Hepatocyte (in vitro differentiated cells): ENCODE measurements around the gene FLT1. TPM values are rescaled to one million over a fixed set of nuclear protein-coding genes. Genes with fewer than 3 reads are reported as not detected.

Experiments
- DNase-seq: peaks from one replicate; pipeline ENCODE4 v3.0.0-alpha.2; 2016; ENCODE audit warnings: low spot score
- H2AFZ ChIP-seq: fragments of 200-600 bp; sonication (generic); 2 replicates; pipeline ENCODE4 v1.6.0; 2016; ENCODE audit warnings: antibody characterized with exemption, mild to moderate bottlenecking
- H3K27ac ChIP-seq: fragments of 200-600 bp; sonication (generic); 2 replicates; pipeline ENCODE4 v1.5.1; 2016; ENCODE audit warnings: mild to moderate bottlenecking
- H3K27me3 ChIP-seq: fragments of 200-600 bp; sonication (generic); 2 replicates; pipeline ENCODE4 v1.6.1; 2016
- H3K36me3 ChIP-seq: fragments of 200-600 bp; sonication (generic); replicated peaks from 2 replicates; pipeline ENCODE4 v1.5.1; 2016; ENCODE audit warnings: low read depth; ENCODE audit not compliant: insufficient read depth
- H3K4me1 ChIP-seq: fragments of 200-600 bp; sonication (generic); 2 replicates; pipeline ENCODE4 v1.5.1; 2016; ENCODE audit warnings: mild to moderate bottlenecking, moderate library complexity; ENCODE audit not compliant: insufficient read depth
- H3K4me2 ChIP-seq: fragments of 200-600 bp; sonication (generic); 2 replicates; pipeline ENCODE4 v1.6.0; 2016
- H3K4me3 ChIP-seq: fragments of 200-600 bp; sonication (generic); 2 replicates; pipeline ENCODE4 v1.5.1; 2016; ENCODE audit warnings: mild to moderate bottlenecking
- H3K79me2 ChIP-seq: fragments of 200-600 bp; sonication (generic); 2 replicates; pipeline ENCODE4 v1.6.0; 2017; ENCODE audit warnings: mild to moderate bottlenecking
- H3K9me2 ChIP-seq: fragments of 200-600 bp; sonication (generic); replicated peaks from 2 replicates; pipeline ENCODE4 v1.6.0; 2017; ENCODE audit warnings: mild to moderate bottlenecking; ENCODE audit not compliant: insufficient read depth
- H3K9me3 ChIP-seq: fragments of 200-600 bp; sonication (generic); 2 replicates; pipeline ENCODE4 v1.5.1; 2016; ENCODE audit warnings: low read depth, mild to moderate bottlenecking
- H4K20me1 ChIP-seq: fragments of 200-600 bp; sonication (generic); 2 replicates; pipeline ENCODE4 v1.6.0; 2016; ENCODE audit warnings: mild to moderate bottlenecking; ENCODE audit not compliant: insufficient read depth, poor library complexity, severe bottlenecking
- EZH2 ChIP-seq: fragments of 200-600 bp; sonication (generic); IDR thresholded peaks from 2 replicates; pipeline ENCODE4 v1.6.1; 2016; ENCODE audit warnings: antibody characterized with exemption, mild to moderate bottlenecking, borderline replicate concordance
- EZH2phosphoT487 ChIP-seq: fragments of 200-600 bp; sonication (generic); IDR thresholded peaks from one replicate; pipeline ENCODE4 v1.6.1; 2018; ENCODE audit warnings: antibody characterized with exemption, mild to moderate bottlenecking, low read depth, moderate library complexity; ENCODE audit not compliant: unreplicated experiment, severe bottlenecking
- WGBS: methylation state at CpG from one replicate; pipeline ENCODE4 v1.1.6; 2016; ENCODE audit warnings: low lambda C conversion rate; ENCODE audit errors: missing lambda C conversion rate; 5-methylcytosine and 5-hydroxymethylcytosine counted together
- polyA plus RNA-seq: library from polyadenylated mRNA; unstranded; fragments of >200 nt; fragmentation: Nextera tagmentation; extraction: Ambion mirVana; gene quantifications from 2 replicates; pipeline ENCODE4 v1.2.1, GENCODE V29; 2016
- total RNA-seq: library from RNA; depleted of rRNA; stranded (reverse); fragments of >200 nt; gene quantifications from 2 replicates; pipeline ENCODE4 v1.2.3, GENCODE V29; 2014
- TF ChIP-seq, protein P1 (sequence below): fragments of 200-600 bp; sonication (generic); IDR thresholded peaks from 2 replicates; pipeline ENCODE4 v1.5.1; 2016; ENCODE audit warnings: antibody characterized with exemption, mild to moderate bottlenecking; ENCODE audit not compliant: poor library complexity

Gene FLT1
- total and polyA plus RNA-seq, 2 experiments from 2014 or later: 30.4 to 40.1 TPM

DNA sequence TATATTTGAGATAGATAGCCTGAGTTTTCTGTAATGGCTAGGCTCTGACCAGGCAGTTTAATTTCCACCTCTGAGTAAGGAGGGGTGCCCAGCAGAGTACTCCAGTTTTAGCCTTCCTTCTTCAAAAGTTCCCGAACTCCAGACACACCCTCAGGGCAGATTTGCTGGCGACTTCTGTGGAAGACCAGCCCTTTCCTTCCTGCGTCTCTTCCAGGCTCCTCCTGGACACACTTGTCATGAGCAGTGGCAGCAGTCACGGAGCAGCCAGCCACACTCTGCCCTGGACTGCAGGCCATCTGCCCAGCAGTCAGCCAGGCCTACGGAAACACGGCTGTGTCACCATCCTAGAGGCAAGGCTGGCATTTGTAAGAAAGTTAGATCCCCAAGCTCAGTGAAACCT is 6.6 kb upstream of the FLT1 start:
- Histone ChIP-seq H2AFZ (no peak overlapping the region), H3K36me3 (no peaks in the 10 kb centered on the region), H3K4me2 (no peak overlapping the region), H3K9me2 (no peaks in the 10 kb centered on the region), H4K20me1 (no peaks in the 10 kb centered on the region), H3K4me3 (no peak overlapping the region), H3K27ac (no peak overlapping the region), H3K27me3 (peaks cover 18% of the 10 kb centered on the region), H3K4me1 (no peaks in the 10 kb centered on the region), H3K9me3 (no peaks in the 10 kb centered on the region), H3K79me2 (no peaks in the 10 kb centered on the region)
- TF ChIP-seq EZH2phosphoT487: no peak
- TF ChIP-seq, protein P1, sequence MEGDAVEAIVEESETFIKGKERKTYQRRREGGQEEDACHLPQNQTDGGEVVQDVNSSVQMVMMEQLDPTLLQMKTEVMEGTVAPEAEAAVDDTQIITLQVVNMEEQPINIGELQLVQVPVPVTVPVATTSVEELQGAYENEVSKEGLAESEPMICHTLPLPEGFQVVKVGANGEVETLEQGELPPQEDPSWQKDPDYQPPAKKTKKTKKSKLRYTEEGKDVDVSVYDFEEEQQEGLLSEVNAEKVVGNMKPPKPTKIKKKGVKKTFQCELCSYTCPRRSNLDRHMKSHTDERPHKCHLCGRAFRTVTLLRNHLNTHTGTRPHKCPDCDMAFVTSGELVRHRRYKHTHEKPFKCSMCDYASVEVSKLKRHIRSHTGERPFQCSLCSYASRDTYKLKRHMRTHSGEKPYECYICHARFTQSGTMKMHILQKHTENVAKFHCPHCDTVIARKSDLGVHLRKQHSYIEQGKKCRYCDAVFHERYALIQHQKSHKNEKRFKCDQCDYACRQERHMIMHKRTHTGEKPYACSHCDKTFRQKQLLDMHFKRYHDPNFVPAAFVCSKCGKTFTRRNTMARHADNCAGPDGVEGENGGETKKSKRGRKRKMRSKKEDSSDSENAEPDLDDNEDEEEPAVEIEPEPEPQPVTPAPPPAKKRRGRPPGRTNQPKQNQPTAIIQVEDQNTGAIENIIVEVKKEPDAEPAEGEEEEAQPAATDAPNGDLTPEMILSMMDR: no peak
- no peak for TF ChIP-seq EZH2
- no peak for DNase-seq
- WGBS: 70% methylated on average over 6 of the region's 6 CpGs

DNA sequence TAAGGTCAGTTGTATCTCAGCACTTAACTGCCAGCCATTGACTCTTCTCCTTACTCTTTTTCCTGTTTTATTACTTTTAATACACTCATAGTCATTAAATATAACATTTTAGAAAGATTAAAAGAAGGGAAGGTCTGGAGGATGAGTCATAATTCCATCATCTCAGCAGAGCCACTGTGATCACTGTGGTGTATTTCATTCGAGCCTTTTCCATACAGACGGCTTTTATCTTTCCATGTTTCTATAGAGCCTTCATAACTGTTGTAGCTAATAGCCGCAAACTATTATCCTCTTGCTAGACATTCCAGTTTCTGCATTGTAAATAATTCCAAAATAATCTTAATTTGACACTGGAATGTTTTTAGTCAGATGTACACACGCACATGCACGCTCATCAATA is 4.7 kb upstream of the FLT1 start:
- H3K27ac ChIP-seq: peak overlapping the region; percentile 11
- no peaks in the 10 kb centered on the region for H3K4me1 ChIP-seq
- no peaks in the 10 kb centered on the region for H4K20me1 ChIP-seq
- no peak overlapping the region for H3K4me3 ChIP-seq
- no peaks in the 10 kb centered on the region for H3K36me3 ChIP-seq
- no peak overlapping the region for H2AFZ ChIP-seq
- no peaks in the 10 kb centered on the region for H3K9me2 ChIP-seq
- no peak for DNase-seq
- no peak overlapping the region for H3K4me2 ChIP-seq
- TF ChIP-seq, protein P1: no peak
- no peak for TF ChIP-seq EZH2phosphoT487
- peaks cover 37% of the 10 kb centered on the region for H3K27me3 ChIP-seq
- H3K9me3 ChIP-seq: no peaks in the 10 kb centered on the region
- WGBS: 71% methylated on average over 5 of the region's 5 CpGs
- no peaks in the 10 kb centered on the region for H3K79me2 ChIP-seq

DNA sequence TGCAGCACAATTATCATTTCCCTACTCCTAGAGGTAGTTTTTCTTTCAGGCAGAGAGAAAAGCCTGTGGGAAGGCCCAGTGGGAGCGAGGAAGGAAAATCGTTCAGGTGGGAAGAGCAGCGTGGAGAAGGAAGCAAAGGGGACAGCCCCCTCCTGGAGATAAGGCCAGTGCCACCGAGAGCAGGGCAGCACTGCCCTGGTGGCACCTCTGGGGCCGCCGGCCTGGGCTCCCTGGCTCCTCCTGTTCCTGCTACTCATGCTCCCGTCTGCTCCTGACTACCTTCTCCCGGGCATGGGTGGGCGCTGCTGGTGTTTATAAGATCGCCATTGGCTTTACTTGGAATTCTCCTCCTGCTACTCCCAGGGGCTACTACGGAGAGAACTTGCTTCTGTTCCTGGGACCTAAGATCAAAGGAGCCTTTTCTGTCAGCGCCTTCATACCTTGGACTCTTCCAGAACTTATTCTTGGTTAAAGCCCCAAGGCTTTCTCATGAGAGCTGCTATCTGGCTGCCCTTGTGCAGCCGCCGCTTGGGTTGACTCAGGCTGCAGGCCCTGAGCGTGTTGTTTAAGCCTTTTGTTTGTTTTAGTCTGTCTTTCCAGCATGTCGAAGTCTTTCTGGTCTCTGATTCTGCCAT is 3.7 kb upstream of the FLT1 start:
- H3K27ac ChIP-seq: no peak overlapping the region
- no peaks in the 10 kb centered on the region for H4K20me1 ChIP-seq
- no peak for DNase-seq
- H2AFZ ChIP-seq: no peak overlapping the region
- no peaks in the 10 kb centered on the region for H3K36me3 ChIP-seq
- H3K27me3 ChIP-seq: peaks cover 47% of the 10 kb centered on the region
- H3K4me2 ChIP-seq: no peak overlapping the region
- no peaks in the 10 kb centered on the region for H3K9me3 ChIP-seq
- TF ChIP-seq EZH2phosphoT487 (no peak), EZH2 (no peak)
- TF ChIP-seq, protein P1: no peak
- H3K4me3 ChIP-seq: no peak overlapping the region
- H3K79me2 ChIP-seq: no peaks in the 10 kb centered on the region
- no peaks in the 10 kb centered on the region for H3K9me2 ChIP-seq
- H3K4me1 ChIP-seq: peaks cover 10% of the 10 kb centered on the region
- 68% methylated on average over 16 of the region's 16 CpGs for WGBS
